ENCODE results near the gene STXBP4. TPM values are rescaled to one million over a fixed set of nuclear protein-coding genes. Genes with fewer than 3 reads are reported as not detected.

The STXBP4 gene
- total RNA-seq, 1 experiment from 2014 or later = 16.5 TPM

DNA sequence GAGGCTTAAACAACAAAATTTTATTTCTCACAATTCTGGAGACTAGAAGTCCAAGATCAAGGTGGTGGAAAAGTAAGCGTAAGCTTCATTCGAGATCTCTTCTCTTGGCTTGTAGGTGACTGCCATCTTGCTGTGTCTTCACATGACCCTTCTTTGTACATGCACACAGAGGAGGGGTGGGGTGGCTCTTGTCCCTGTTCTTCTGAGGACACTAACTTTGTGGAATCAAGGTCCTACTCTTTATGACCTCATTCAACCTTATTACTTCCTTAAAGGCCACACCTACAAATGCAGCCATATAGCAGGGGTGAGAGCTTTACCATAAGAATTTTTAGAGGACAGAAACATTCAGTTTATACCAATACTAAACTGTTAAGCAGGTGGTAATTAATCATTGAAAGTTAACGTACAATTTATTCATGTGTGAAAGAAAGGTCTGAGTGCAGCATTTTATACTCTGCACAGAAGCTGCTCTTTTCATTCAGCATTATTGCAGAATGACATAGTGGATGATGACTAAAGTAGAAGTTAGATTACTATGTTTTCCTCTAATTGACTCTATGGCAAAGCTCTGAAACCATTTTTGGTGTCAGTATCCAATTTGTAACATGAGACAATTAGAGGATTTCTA lies 156.3 kb downstream of the STXBP4 start:
- Histone ChIP-seq H3K9ac (ENCODE audit: extremely low read depth, insufficient read length, low read length) (no peak overlapping the region), H2BK5ac (ENCODE audit: insufficient read length, low read length) (no peak overlapping the region), H3K4me2 (ENCODE audit: insufficient read depth, insufficient read length, low read length) (no peak overlapping the region), H2BK15ac (ENCODE audit: low read depth, low read length) (no peak overlapping the region), H4K20me1 (ENCODE audit: control insufficient read depth, insufficient read depth, insufficient read length) (no peaks in the 10 kb centered on the region), H2AK5ac (ENCODE audit: insufficient read length, low read length) (no peak overlapping the region), H2BK12ac (ENCODE audit: insufficient read length, low read depth, low read length) (no peak overlapping the region), H3K18ac (ENCODE audit: insufficient read length, low read depth, low read length) (no peak overlapping the region), H3K4me1 (ENCODE audit: insufficient read depth, low read length) (no peaks in the 10 kb centered on the region), H2AFZ (ENCODE audit: low read length) (no peak overlapping the region), H3K56ac (ENCODE audit: insufficient read length, low read depth, low read length) (no peak overlapping the region), H3K9me3 (ENCODE audit: control insufficient read depth, low read depth, low read length) (no peaks in the 10 kb centered on the region), H4K91ac (ENCODE audit: insufficient read length, low read depth, low read length) (no peak overlapping the region), H3K14ac (ENCODE audit: insufficient read depth, low read length) (no peak overlapping the region), H3K23me2 (ENCODE audit: insufficient read length, low read depth, low read length, poor library complexity, severe bottlenecking) (no peaks in the 10 kb centered on the region), H3T11ph (ENCODE audit: low read length) (no peak overlapping the region), H3K27me3 (ENCODE audit: insufficient read depth, low read length) (no peaks in the 10 kb centered on the region), H3K79me1 (ENCODE audit: insufficient read depth, low read depth, low read length, poor library complexity, severe bottlenecking) (no peaks in the 10 kb centered on the region), H2BK120ac (ENCODE audit: low read depth, low read length, poor library complexity, severe bottlenecking) (no peak overlapping the region), H3K79me2 (ENCODE audit: insufficient read depth, low read length) (no peaks in the 10 kb centered on the region), H4K8ac (replicated peaks; ENCODE audit: insufficient read length, low read depth, low read length) (no peak overlapping the region), H3K4ac (ENCODE audit: low read depth, low read length) (no peak overlapping the region), H3K23ac (ENCODE audit: insufficient read length, low read depth, low read length) (no peak overlapping the region), H3K27ac (ENCODE audit: insufficient read length, low read depth, low read length) (no peak overlapping the region), H2BK20ac (ENCODE audit: low read depth, low read length, poor library complexity, severe bottlenecking) (no peak overlapping the region), H4K5ac (ENCODE audit: insufficient read length, low read depth, low read length) (no peak overlapping the region)
- TF ChIP-seq, protein P1, sequence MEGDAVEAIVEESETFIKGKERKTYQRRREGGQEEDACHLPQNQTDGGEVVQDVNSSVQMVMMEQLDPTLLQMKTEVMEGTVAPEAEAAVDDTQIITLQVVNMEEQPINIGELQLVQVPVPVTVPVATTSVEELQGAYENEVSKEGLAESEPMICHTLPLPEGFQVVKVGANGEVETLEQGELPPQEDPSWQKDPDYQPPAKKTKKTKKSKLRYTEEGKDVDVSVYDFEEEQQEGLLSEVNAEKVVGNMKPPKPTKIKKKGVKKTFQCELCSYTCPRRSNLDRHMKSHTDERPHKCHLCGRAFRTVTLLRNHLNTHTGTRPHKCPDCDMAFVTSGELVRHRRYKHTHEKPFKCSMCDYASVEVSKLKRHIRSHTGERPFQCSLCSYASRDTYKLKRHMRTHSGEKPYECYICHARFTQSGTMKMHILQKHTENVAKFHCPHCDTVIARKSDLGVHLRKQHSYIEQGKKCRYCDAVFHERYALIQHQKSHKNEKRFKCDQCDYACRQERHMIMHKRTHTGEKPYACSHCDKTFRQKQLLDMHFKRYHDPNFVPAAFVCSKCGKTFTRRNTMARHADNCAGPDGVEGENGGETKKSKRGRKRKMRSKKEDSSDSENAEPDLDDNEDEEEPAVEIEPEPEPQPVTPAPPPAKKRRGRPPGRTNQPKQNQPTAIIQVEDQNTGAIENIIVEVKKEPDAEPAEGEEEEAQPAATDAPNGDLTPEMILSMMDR (conservative IDR thresholded peaks at IDR 0.05) = no peak
- DNase-seq = no peak
- Mint-ChIP-seq H3K27me3 (ENCODE audit: low read depth) (no peaks in the 10 kb centered on the region), H3K9me3 (no peaks in the 10 kb centered on the region), H3K4me3 (no peak overlapping the region), H3K4me1 (no peaks in the 10 kb centered on the region), H3K36me3 (ENCODE audit: insufficient read depth in 1 of 3, low read depth in 3 of 3) (no peaks in the 10 kb centered on the region), H3K27ac (peak overlapping the region in 1 of 3 experiments; percentile 62; a peak in 1 of 7 replicates)
- WGBS (ENCODE audit: extremely low coverage, insufficient read length, low lambda C conversion rate) = no CpG with 5 or more reads among the region's 3 CpGs

Data from H9 (cell line).